Measurements from ENCODE around the gene PRSS50.

The PRSS50 gene

DNA sequence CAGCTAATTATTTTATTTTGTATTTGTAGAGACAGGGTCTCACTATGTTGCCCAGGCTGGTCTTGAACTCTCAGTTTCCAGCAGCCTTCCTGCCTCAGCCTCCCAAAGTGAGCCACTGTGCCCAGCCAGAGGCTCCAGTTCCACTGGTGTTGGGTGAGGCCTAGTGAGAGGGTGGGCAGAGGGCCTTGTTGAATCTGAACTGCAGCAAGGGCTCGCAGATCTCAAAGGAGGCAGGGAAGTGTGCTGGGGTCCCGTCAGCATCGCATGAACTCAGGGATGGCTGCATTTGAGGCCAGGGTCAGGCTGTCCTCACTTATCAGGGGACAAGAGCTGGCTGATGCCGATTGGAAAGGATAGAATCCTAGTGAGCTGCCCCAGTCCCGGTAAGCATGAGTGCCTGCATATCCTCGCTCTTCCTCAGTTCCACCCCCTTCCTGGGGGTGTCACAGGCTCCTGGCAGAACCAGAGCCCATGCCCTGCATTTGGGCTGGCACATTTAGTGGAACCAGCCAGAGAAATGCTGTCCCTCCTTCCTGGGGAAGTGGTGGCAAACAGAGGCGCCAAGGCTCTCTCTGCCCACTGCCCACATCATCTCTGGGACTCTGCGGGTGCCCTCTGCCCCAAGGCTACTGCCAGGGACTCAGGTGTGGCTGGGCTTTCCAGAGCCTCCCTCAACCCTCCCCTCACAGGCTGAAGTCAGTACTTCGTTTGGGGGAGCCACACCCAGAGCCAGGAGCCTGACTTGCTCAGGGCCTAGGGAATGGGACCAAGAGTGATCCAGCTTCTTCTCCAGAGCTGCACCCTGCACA lies 48.3 kb downstream of the PRSS50 start:
- no peaks in the 10 kb centered on the region for H3K79me2 ChIP-seq (ENCODE audit: insufficient read depth, low read length)
- H3K27me3 ChIP-seq (ENCODE audit: insufficient read depth, low read length, poor library complexity) = no peaks in the 10 kb centered on the region
- no peak overlapping the region for H3K4me3 ChIP-seq (ENCODE audit: low read depth in 1 of 2, low read length in 2 of 2)
- no peaks in the 10 kb centered on the region for H3K4me1 ChIP-seq (ENCODE audit: insufficient read depth, low read length)
- H3K36me3 ChIP-seq (ENCODE audit: insufficient read depth, low read length) = no peaks in the 10 kb centered on the region
- ATAC-seq (ENCODE audit: insufficient read depth, low read depth) (no peak), DNase-seq (no peak)
- TF ChIP-seq, protein P1, sequence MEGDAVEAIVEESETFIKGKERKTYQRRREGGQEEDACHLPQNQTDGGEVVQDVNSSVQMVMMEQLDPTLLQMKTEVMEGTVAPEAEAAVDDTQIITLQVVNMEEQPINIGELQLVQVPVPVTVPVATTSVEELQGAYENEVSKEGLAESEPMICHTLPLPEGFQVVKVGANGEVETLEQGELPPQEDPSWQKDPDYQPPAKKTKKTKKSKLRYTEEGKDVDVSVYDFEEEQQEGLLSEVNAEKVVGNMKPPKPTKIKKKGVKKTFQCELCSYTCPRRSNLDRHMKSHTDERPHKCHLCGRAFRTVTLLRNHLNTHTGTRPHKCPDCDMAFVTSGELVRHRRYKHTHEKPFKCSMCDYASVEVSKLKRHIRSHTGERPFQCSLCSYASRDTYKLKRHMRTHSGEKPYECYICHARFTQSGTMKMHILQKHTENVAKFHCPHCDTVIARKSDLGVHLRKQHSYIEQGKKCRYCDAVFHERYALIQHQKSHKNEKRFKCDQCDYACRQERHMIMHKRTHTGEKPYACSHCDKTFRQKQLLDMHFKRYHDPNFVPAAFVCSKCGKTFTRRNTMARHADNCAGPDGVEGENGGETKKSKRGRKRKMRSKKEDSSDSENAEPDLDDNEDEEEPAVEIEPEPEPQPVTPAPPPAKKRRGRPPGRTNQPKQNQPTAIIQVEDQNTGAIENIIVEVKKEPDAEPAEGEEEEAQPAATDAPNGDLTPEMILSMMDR (IDR thresholded peaks at IDR 0.05; ENCODE audit: borderline replicate concordance, extremely low read depth, low read length, poor library complexity, severe bottlenecking) = no peak
- no peak for TF ChIP-seq EZH2 (IDR thresholded peaks at IDR 0.05; ENCODE audit: borderline replicate concordance, low read depth, low read length, severe bottlenecking)
- H3K4me2 ChIP-seq (ENCODE audit: insufficient read depth, low read length) = no peak overlapping the region
- H3K27ac ChIP-seq (ENCODE audit: low read length) = no peak overlapping the region
- no peak overlapping the region for H2AFZ ChIP-seq (ENCODE audit: low read depth, low read length)
- H3K9me3 ChIP-seq (ENCODE audit: insufficient read depth, low read length, severe bottlenecking) = no peaks in the 10 kb centered on the region
- no peaks in the 10 kb centered on the region for H4K20me1 ChIP-seq (ENCODE audit: insufficient read depth, low read length)
- no peak overlapping the region for H3K9ac ChIP-seq (ENCODE audit: low read depth, low read length)

GRCh38 chr3:46668591-46668990 lies 49.1 kb downstream of the PRSS50 start:
- Histone ChIP-seq H3K27ac (ENCODE audit: low read length) (no peak overlapping the region), H3K4me3 (ENCODE audit: low read depth in 1 of 2, low read length in 2 of 2) (no peak overlapping the region), H2AFZ (ENCODE audit: low read depth, low read length) (no peak overlapping the region), H3K4me2 (ENCODE audit: insufficient read depth, low read length) (no peak overlapping the region), H3K9ac (ENCODE audit: low read depth, low read length) (no peak overlapping the region), H3K27me3 (ENCODE audit: insufficient read depth, low read length, poor library complexity) (no peaks in the 10 kb centered on the region), H3K79me2 (ENCODE audit: insufficient read depth, low read length) (no peaks in the 10 kb centered on the region), H3K4me1 (ENCODE audit: insufficient read depth, low read length) (no peaks in the 10 kb centered on the region), H3K9me3 (ENCODE audit: insufficient read depth, low read length, severe bottlenecking) (no peaks in the 10 kb centered on the region), H3K36me3 (ENCODE audit: insufficient read depth, low read length) (no peaks in the 10 kb centered on the region), H4K20me1 (ENCODE audit: insufficient read depth, low read length) (no peaks in the 10 kb centered on the region)
- TF ChIP-seq EZH2 (IDR thresholded peaks at IDR 0.05; ENCODE audit: borderline replicate concordance, low read depth, low read length, severe bottlenecking) = no peak
- TF ChIP-seq, protein P1 (IDR thresholded peaks at IDR 0.05; ENCODE audit: borderline replicate concordance, extremely low read depth, low read length, poor library complexity, severe bottlenecking) = no peak
- DNase-seq = no peak
- no peak for ATAC-seq (ENCODE audit: insufficient read depth, low read depth)

DNA sequence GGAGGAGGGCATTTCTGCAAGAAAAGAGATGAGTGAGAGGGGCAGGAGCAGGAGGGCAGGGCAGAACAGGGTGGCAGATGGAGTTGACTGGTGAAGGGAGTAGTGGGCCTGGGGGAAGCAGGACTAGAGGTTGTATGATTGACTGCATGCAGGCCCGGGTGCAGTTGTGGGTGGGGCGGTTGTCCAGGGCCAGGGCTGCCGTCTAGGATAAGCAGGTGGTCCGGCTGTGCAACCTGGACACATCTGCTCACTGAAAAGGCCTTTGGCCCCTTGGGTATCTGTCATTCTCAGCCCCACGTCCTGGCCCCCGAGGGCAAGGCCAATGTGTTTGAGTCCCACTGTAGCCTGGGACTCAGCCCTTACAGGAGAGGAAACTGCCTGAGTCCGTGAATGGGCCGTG lies 49.6 kb downstream of the PRSS50 start:
- TF ChIP-seq EZH2 (IDR thresholded peaks at IDR 0.05; ENCODE audit: borderline replicate concordance, low read depth, low read length, severe bottlenecking) = no peak
- TF ChIP-seq, protein P1 (IDR thresholded peaks at IDR 0.05; ENCODE audit: borderline replicate concordance, extremely low read depth, low read length, poor library complexity, severe bottlenecking) = no peak
- Histone ChIP-seq H3K36me3 (ENCODE audit: insufficient read depth, low read length) (no peaks in the 10 kb centered on the region), H2AFZ (ENCODE audit: low read depth, low read length) (no peak overlapping the region), H3K4me1 (ENCODE audit: insufficient read depth, low read length) (no peaks in the 10 kb centered on the region), H3K27ac (ENCODE audit: low read length) (no peak overlapping the region), H3K9me3 (ENCODE audit: insufficient read depth, low read length, severe bottlenecking) (no peaks in the 10 kb centered on the region), H3K27me3 (ENCODE audit: insufficient read depth, low read length, poor library complexity) (no peaks in the 10 kb centered on the region), H3K79me2 (ENCODE audit: insufficient read depth, low read length) (no peaks in the 10 kb centered on the region), H3K4me3 (ENCODE audit: low read depth in 1 of 2, low read length in 2 of 2) (no peak overlapping the region), H3K9ac (ENCODE audit: low read depth, low read length) (no peak overlapping the region), H4K20me1 (ENCODE audit: insufficient read depth, low read length) (no peaks in the 10 kb centered on the region), H3K4me2 (ENCODE audit: insufficient read depth, low read length) (no peak overlapping the region)
- ATAC-seq (ENCODE audit: insufficient read depth, low read depth) = no peak
- no peak for DNase-seq
